H9 (cell line): ENCODE data around the gene PWWP2B. TPM values are rescaled to one million over a fixed set of nuclear protein-coding genes. Genes with fewer than 3 reads are reported as not detected.

Experiments
- DNase-seq: peaks from one replicate; pipeline ENCODE4 v3.0.0-alpha.2; 2017
- H2AFZ ChIP-seq: one replicate; pipeline ENCODE4 v1.6.1; 2013; ENCODE audit warnings: mild to moderate bottlenecking, low read length, control low read depth, moderate library complexity
- H2AK5ac ChIP-seq: 2 replicates; pipeline ENCODE4 v1.6.1; 2013; ENCODE audit warnings: low read length, control low read depth, mixed read lengths; ENCODE audit not compliant: insufficient read length
- H2BK120ac ChIP-seq: one replicate; pipeline ENCODE4 v1.6.1; 2013; ENCODE audit warnings: low read depth, mild to moderate bottlenecking, low read length, control low read depth, inconsistent platforms; ENCODE audit not compliant: poor library complexity, severe bottlenecking
- H2BK12ac ChIP-seq: 2 replicates; pipeline ENCODE4 v1.6.1; 2013; ENCODE audit warnings: low read length, control low read depth, mixed read lengths, low read depth; ENCODE audit not compliant: insufficient read length
- H2BK15ac ChIP-seq: 2 replicates; pipeline ENCODE4 v1.6.1; 2013; ENCODE audit warnings: low read depth, low read length, control low read depth
- H2BK20ac ChIP-seq: one replicate; pipeline ENCODE4 v1.6.1; 2013; ENCODE audit warnings: low read depth, mild to moderate bottlenecking, low read length, control low read depth, inconsistent platforms; ENCODE audit not compliant: poor library complexity, severe bottlenecking
- H2BK5ac ChIP-seq: 2 replicates; pipeline ENCODE4 v1.6.1; 2013; ENCODE audit warnings: low read length, control low read depth, mixed read lengths; ENCODE audit not compliant: insufficient read length
- H3K14ac ChIP-seq: 2 replicates; pipeline ENCODE4 v1.6.1; 2013; ENCODE audit warnings: low read length, control low read depth; ENCODE audit not compliant: insufficient read depth
- H3K18ac ChIP-seq: 2 replicates; pipeline ENCODE4 v1.6.1; 2013; ENCODE audit warnings: low read depth, mild to moderate bottlenecking, mixed read lengths, low read length, control low read depth; ENCODE audit not compliant: insufficient read length
- H3K23ac ChIP-seq: 2 replicates; pipeline ENCODE4 v1.6.1; 2013; ENCODE audit warnings: low read length, control low read depth, mixed read lengths, low read depth; ENCODE audit not compliant: insufficient read length
- H3K23me2 ChIP-seq: 2 replicates; pipeline ENCODE4 v1.6.1; 2013; ENCODE audit warnings: low read depth, mild to moderate bottlenecking, mixed read lengths, low read length, control low read depth; ENCODE audit not compliant: insufficient read length, poor library complexity, severe bottlenecking
- H3K27ac ChIP-seq: 2 replicates; pipeline ENCODE4 v1.5.1; 2013; ENCODE audit warnings: low read length, control low read depth, mixed read lengths, low read depth; ENCODE audit not compliant: insufficient read length
- H3K27me3 ChIP-seq: 2 replicates; pipeline ENCODE4 v1.6.1; 2013; ENCODE audit warnings: low read length, control low read depth, inconsistent platforms; ENCODE audit not compliant: insufficient read depth
- H3K4ac ChIP-seq: 2 replicates; pipeline ENCODE4 v1.6.1; 2013; ENCODE audit warnings: low read depth, mild to moderate bottlenecking, control low read depth, inconsistent platforms, low read length, moderate library complexity
- H3K4me1 ChIP-seq: 2 replicates; pipeline ENCODE4 v1.6.1; 2013; ENCODE audit warnings: low read length, control low read depth, inconsistent platforms; ENCODE audit not compliant: insufficient read depth
- H3K4me2 ChIP-seq: 2 replicates; pipeline ENCODE4 v1.6.1; 2013; ENCODE audit warnings: low read length, control low read depth, mixed read lengths; ENCODE audit not compliant: insufficient read length, insufficient read depth
- H3K56ac ChIP-seq: 2 replicates; pipeline ENCODE4 v1.6.1; 2013; ENCODE audit warnings: low read depth, mild to moderate bottlenecking, mixed read lengths, low read length, control low read depth; ENCODE audit not compliant: insufficient read length
- H3K79me1 ChIP-seq: 2 replicates; pipeline ENCODE4 v1.6.1; 2013; ENCODE audit warnings: low read depth, mild to moderate bottlenecking, moderate library complexity, low read length, control low read depth, inconsistent platforms; ENCODE audit not compliant: insufficient read depth, poor library complexity, severe bottlenecking
- H3K79me2 ChIP-seq: 2 replicates; pipeline ENCODE4 v1.6.1; 2013; ENCODE audit warnings: low read length, control low read depth, inconsistent platforms; ENCODE audit not compliant: insufficient read depth
- H3K9ac ChIP-seq: 2 replicates; pipeline ENCODE4 v1.6.1; 2013; ENCODE audit warnings: low read length, control low read depth, mixed read lengths; ENCODE audit not compliant: insufficient read length; ENCODE audit errors: extremely low read depth
- H3K9me3 ChIP-seq: one replicate; pipeline ENCODE4 v1.6.1; 2013; ENCODE audit warnings: low read depth, low read length, inconsistent platforms; ENCODE audit not compliant: control insufficient read depth
- H3T11ph ChIP-seq: one replicate; pipeline ENCODE4 v1.6.1; 2013; ENCODE audit warnings: mild to moderate bottlenecking, low read length, control low read depth, inconsistent platforms
- H4K20me1 ChIP-seq: one replicate; pipeline ENCODE4 v1.6.1; 2013; ENCODE audit not compliant: control insufficient read depth, insufficient read length, insufficient read depth
- H4K5ac ChIP-seq: 2 replicates; pipeline ENCODE4 v1.6.1; 2013; ENCODE audit warnings: low read depth, mild to moderate bottlenecking, mixed read lengths, low read length, control low read depth; ENCODE audit not compliant: insufficient read length
- H4K8ac ChIP-seq: replicated peaks from 2 replicates; pipeline ENCODE4 v1.6.1; 2013; ENCODE audit warnings: low read length, control low read depth, mixed read lengths, low read depth; ENCODE audit not compliant: insufficient read length
- H4K91ac ChIP-seq: 2 replicates; pipeline ENCODE4 v1.6.1; 2013; ENCODE audit warnings: low read depth, mild to moderate bottlenecking, moderate library complexity, mixed read lengths, low read length, control low read depth; ENCODE audit not compliant: insufficient read length
- H3K27ac Mint-ChIP-seq, 3 experiments: 2 replicates in 2 of 3; 3 replicates in 1 of 3; pipeline ENCODE4 v1.8.0; 2020 to 2021; ENCODE audit warnings: mixed read lengths in 3 of 3, mild to moderate bottlenecking in 1 of 3, moderate library complexity in 1 of 3
- H3K27me3 Mint-ChIP-seq: 2 replicates; pipeline ENCODE4 v1.8.0; 2021; ENCODE audit warnings: low read depth, mild to moderate bottlenecking, moderate library complexity, mixed read lengths
- H3K36me3 Mint-ChIP-seq, 3 experiments: 2 replicates in 2 of 3; 3 replicates in 1 of 3; pipeline ENCODE4 v1.8.0; 2020 to 2021; ENCODE audit warnings: low read depth in 3 of 3, mixed read lengths in 3 of 3; ENCODE audit not compliant: insufficient read depth in 1 of 3
- H3K4me1 Mint-ChIP-seq, 2 experiments: 2 replicates each; pipeline ENCODE4 v1.8.0; 2020; ENCODE audit warnings: mixed read lengths in 2 of 2
- H3K4me3 Mint-ChIP-seq, 2 experiments: 2 replicates in 1 of 2; 3 replicates in 1 of 2; pipeline ENCODE4 v1.8.0; 2020 to 2021; ENCODE audit warnings: mild to moderate bottlenecking in 2 of 2, mixed read lengths in 2 of 2, moderate library complexity in 1 of 2
- H3K9me3 Mint-ChIP-seq, 2 experiments: 2 replicates in 1 of 2; 3 replicates in 1 of 2; pipeline ENCODE4 v1.8.0; 2020; ENCODE audit warnings: mild to moderate bottlenecking in 2 of 2, mixed read lengths in 2 of 2, moderate library complexity in 1 of 2
- WGBS: extraction: QIAGEN DNeasy Blood & Tissue Kit; methylation state at CpG from one replicate; pipeline ENCODE4 v1.1.7; 2013; ENCODE audit warnings: missing lambda C conversion rate, low lambda C conversion rate, mixed read lengths; ENCODE audit not compliant: insufficient read length; ENCODE audit errors: extremely low coverage; 5-methylcytosine and 5-hydroxymethylcytosine counted together
- total RNA-seq: library from RNA; stranded (reverse); gene quantifications from 2 replicates; pipeline ENCODE4 v1.2.1, GENCODE V29; 2021
- TF ChIP-seq, protein P1 (sequence below): fragments of 200-600 bp; sonication (generic); conservative IDR thresholded peaks from 3 replicates; pipeline ENCODE4 v1.8.0; 2021; ENCODE audit warnings: antibody characterized with exemption, mild to moderate bottlenecking

PWWP2B gene
- total RNA-seq, 1 experiment from 2014 or later, result 10.0 TPM

DNA sequence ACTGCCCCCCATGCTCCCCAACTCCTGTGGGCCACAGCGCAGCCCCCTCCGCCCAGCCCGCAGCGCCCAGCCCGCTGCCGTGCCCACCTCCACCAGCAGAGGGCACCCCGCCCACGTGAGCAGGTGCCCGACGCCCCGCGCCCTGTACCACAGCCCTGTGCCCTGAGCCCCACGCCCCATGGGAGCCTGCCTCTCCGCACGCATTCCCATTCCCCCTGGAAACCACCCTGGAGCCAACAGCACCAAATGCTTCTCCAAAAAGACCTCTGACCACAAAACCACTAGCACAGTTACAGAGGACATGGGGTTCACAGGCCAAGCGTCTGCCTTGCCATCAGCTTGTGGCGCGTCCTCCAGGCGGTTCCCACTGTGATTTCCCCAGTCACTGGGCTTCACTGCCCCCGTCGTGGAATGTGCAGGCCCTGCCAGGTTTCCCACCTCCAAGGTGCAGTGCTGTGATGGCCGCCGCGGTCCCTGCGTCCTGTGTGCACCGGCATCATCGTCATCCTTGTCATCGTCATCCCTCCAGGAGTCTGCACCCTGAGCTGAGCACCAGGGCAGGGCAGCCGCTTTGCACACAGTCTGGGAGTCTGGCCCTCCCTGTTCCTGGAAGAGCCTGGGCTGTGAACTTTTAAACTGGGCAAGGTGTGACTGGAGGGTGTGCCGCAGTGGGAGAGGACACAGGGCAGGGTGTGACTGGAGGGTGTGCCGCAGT is 61.7 kb downstream of the PWWP2B start:
- no CpG with 5 or more reads among the region's 31 CpGs for WGBS
- H2BK5ac ChIP-seq, result no peak overlapping the region
- H3K56ac ChIP-seq, result no peak overlapping the region
- no peak overlapping the region for H2AK5ac ChIP-seq
- no peak overlapping the region for H2BK12ac ChIP-seq
- H2BK120ac ChIP-seq, result no peak overlapping the region
- no peaks in the 10 kb centered on the region for H3K23me2 ChIP-seq
- DNase-seq, result peak; percentile 72
- H2AFZ ChIP-seq, result no peak overlapping the region
- H3K9me3 ChIP-seq, result no peaks in the 10 kb centered on the region
- no peaks in the 10 kb centered on the region for H3K9me3 Mint-ChIP-seq
- no peak overlapping the region for H3K27ac ChIP-seq
- H2BK20ac ChIP-seq, result no peak overlapping the region
- no peak overlapping the region for H3K18ac ChIP-seq
- no peak overlapping the region for H3K9ac ChIP-seq
- no peak overlapping the region for H3K14ac ChIP-seq
- no peaks in the 10 kb centered on the region; a peak in 1 of 4 replicates for H3K4me1 Mint-ChIP-seq
- no peak overlapping the region for H3K4me2 ChIP-seq
- H4K8ac ChIP-seq, result no peak overlapping the region
- H3K36me3 Mint-ChIP-seq, result no peaks in the 10 kb centered on the region
- no peaks in the 10 kb centered on the region for H3K4me1 ChIP-seq
- H3K4me3 Mint-ChIP-seq, result peak overlapping the region in 1 of 2 experiments; percentile 22; a peak in 1 of 5 replicates
- no peak overlapping the region for H2BK15ac ChIP-seq
- H3K79me2 ChIP-seq, result no peaks in the 10 kb centered on the region
- H4K91ac ChIP-seq, result no peak overlapping the region
- no peaks in the 10 kb centered on the region for H4K20me1 ChIP-seq
- no peaks in the 10 kb centered on the region for H3K79me1 ChIP-seq
- no peak overlapping the region for H3K27ac Mint-ChIP-seq
- no peak overlapping the region for H3K4ac ChIP-seq
- no peak overlapping the region for H3T11ph ChIP-seq
- TF ChIP-seq, protein P1, sequence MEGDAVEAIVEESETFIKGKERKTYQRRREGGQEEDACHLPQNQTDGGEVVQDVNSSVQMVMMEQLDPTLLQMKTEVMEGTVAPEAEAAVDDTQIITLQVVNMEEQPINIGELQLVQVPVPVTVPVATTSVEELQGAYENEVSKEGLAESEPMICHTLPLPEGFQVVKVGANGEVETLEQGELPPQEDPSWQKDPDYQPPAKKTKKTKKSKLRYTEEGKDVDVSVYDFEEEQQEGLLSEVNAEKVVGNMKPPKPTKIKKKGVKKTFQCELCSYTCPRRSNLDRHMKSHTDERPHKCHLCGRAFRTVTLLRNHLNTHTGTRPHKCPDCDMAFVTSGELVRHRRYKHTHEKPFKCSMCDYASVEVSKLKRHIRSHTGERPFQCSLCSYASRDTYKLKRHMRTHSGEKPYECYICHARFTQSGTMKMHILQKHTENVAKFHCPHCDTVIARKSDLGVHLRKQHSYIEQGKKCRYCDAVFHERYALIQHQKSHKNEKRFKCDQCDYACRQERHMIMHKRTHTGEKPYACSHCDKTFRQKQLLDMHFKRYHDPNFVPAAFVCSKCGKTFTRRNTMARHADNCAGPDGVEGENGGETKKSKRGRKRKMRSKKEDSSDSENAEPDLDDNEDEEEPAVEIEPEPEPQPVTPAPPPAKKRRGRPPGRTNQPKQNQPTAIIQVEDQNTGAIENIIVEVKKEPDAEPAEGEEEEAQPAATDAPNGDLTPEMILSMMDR, result peak; percentile 94
- no peak overlapping the region for H4K5ac ChIP-seq
- H3K27me3 ChIP-seq, result no peaks in the 10 kb centered on the region
- no peak overlapping the region for H3K23ac ChIP-seq
- peaks cover 19% of the 10 kb centered on the region for H3K27me3 Mint-ChIP-seq
